ENCODE results near the gene RSPO1.

Gene RSPO1

GRCh38 chr1:37601441-37601840, 33.3 kb downstream of the RSPO1 start:
- no peak for TF ChIP-seq TAF1 (IDR thresholded peaks at IDR 0.05; ENCODE audit: borderline replicate concordance, insufficient read depth, low read length)

- no peak for TF ChIP-seq TAF1 (IDR thresholded peaks at IDR 0.05; ENCODE audit: borderline replicate concordance, insufficient read depth, low read length)
- no peak for TF ChIP-seq POLR2AphosphoS5 (IDR thresholded peaks at IDR 0.05; ENCODE audit: low read depth, low read length)
- no peak for TF ChIP-seq REST (IDR thresholded peaks at IDR 0.05; ENCODE audit: insufficient read depth in 1 of 2, low read depth in 2 of 2, low read length in 2 of 2)
- no peak for TF ChIP-seq SIN3A (IDR thresholded peaks at IDR 0.05; ENCODE audit: borderline replicate concordance, insufficient read depth, low read length)
Observed at GRCh38 chr1:37599940-37600339, 34.8 kb downstream of the RSPO1 start.

GRCh38 chr1:37596182-37596667, 38.5 kb downstream of the RSPO1 start:
- TF ChIP-seq FOXP2 (optimal IDR thresholded peaks at IDR 0.05; ENCODE audit: borderline replicate concordance, extremely low read depth, extremely low read length, insufficient read depth) (no peak), TAF1 (IDR thresholded peaks at IDR 0.05; ENCODE audit: borderline replicate concordance, insufficient read depth, low read length) (no peak), POLR2AphosphoS5 (IDR thresholded peaks at IDR 0.05; ENCODE audit: low read depth, low read length) (no peak), SIN3A (IDR thresholded peaks at IDR 0.05; ENCODE audit: borderline replicate concordance, insufficient read depth, low read length) (no peak), REST (IDR thresholded peaks at IDR 0.05; ENCODE audit: insufficient read depth in 1 of 2, low read depth in 2 of 2, low read length in 2 of 2) (no peak)

- TF ChIP-seq SIN3A (IDR thresholded peaks at IDR 0.05; ENCODE audit: borderline replicate concordance, insufficient read depth, low read length), result 0 out of 2 replicates have a peak, but pooled peaks have one; percentile 47
- TF ChIP-seq POLR2AphosphoS5 (IDR thresholded peaks at IDR 0.05; ENCODE audit: low read depth, low read length), result peak; percentile 79
- TF ChIP-seq FOXP2 (optimal IDR thresholded peaks at IDR 0.05; ENCODE audit: borderline replicate concordance, extremely low read depth, extremely low read length, insufficient read depth), result peak; percentile 91
- TF ChIP-seq TAF1 (IDR thresholded peaks at IDR 0.05; ENCODE audit: borderline replicate concordance, insufficient read depth, low read length), result no peak
- no peak for TF ChIP-seq REST (IDR thresholded peaks at IDR 0.05; ENCODE audit: insufficient read depth in 1 of 2, low read depth in 2 of 2, low read length in 2 of 2)
Observed at GRCh38 chr1:37595440-37596181, 39.1 kb downstream of the RSPO1 start, which contains the start of gene GNL2. TSS of gene GNL2 (minus strand) at chr1:37595937. CDS start at chr1:37595822, 115 bp downstream.

- no peak for TF ChIP-seq SIN3A (IDR thresholded peaks at IDR 0.05; ENCODE audit: borderline replicate concordance, insufficient read depth, low read length)
- no peak for TF ChIP-seq POLR2AphosphoS5 (IDR thresholded peaks at IDR 0.05; ENCODE audit: low read depth, low read length)
- TF ChIP-seq REST (IDR thresholded peaks at IDR 0.05; ENCODE audit: insufficient read depth in 1 of 2, low read depth in 2 of 2, low read length in 2 of 2), result no peak
Observed at GRCh38 chr1:37593726-37594125, 41.0 kb downstream of the RSPO1 start.
